ENCODE data around the gene IRX4. TPM values are rescaled to one million over a fixed set of nuclear protein-coding genes. Genes with fewer than 3 reads are reported as not detected.

Gene IRX4
- total RNA-seq: 17.6 TPM
- long read RNA-seq, transcript IRX4-206 (6 exons, 2,391 nt): major isoform, 19 of 57 reads
- long read RNA-seq, transcript IRX4-202 (6 exons, 2,538 nt): minor isoform, 12 of 57 reads
- long read RNA-seq, transcript IRX4-208 (7 exons, 2,398 nt): minor isoform, 6 of 57 reads
- long read RNA-seq, transcript IRX4-207 (7 exons, 2,403 nt): minor isoform, 7 of 57 reads
- long read RNA-seq, partial matches to known transcripts: 5 of 57 reads
- long read RNA-seq, other reads (novel, unspliced or antisense): 8 of 57 reads

- DNase-seq (ENCODE audit: missing footprints): peak; percentile 63
- intact Hi-C loops (cut with DNase I): loop anchor here (2.0 to 5.0 kb wide), 3 partner anchors 45 to 130 kb away; partner anchors contain the start of gene MRPL36
- no peak for ATAC-seq
These were observed at the start of gene IRX4 for GRCh38 chr5:1882337-1883119. TSS of gene IRX4 (minus strand) at chr5:1882925. CDS start at chr5:1882647, 278 bp downstream.

- intact Hi-C loops (cut with DNase I): loop anchor here (5.0 kb wide), 1 partner anchor 44 kb away; no protein-coding TSS in a partner anchor
- peak; percentile 93 for ATAC-seq
- no peak for DNase-seq (ENCODE audit: missing footprints)
These were observed 49.0 kb upstream of the IRX4 start for GRCh38 chr5:1931604-1932231.

- ATAC-seq: peak; percentile 85
- intact Hi-C loops (cut with DNase I): loop anchor here (5.0 kb wide), 1 partner anchor 44 kb away; no protein-coding TSS in a partner anchor
- DNase-seq (ENCODE audit: missing footprints): no peak
These were observed 48.3 kb upstream of the IRX4 start for GRCh38 chr5:1930880-1931603.

- intact Hi-C loops (cut with DNase I): loop anchor here (5.0 kb wide), 1 partner anchor 43 kb away; no protein-coding TSS in a partner anchor
- ATAC-seq (peak; percentile 53), DNase-seq (ENCODE audit: missing footprints) (no peak)
These were observed 47.8 kb upstream of the IRX4 start for GRCh38 chr5:1930501-1930879.

- DNase-seq (ENCODE audit: missing footprints) (no peak), ATAC-seq (no peak)
- intact Hi-C loops (cut with DNase I): no loop called here
These were observed 46.6 kb upstream of the IRX4 start for GRCh38 chr5:1929108-1929991.

GRCh38 chr5:1926471-1927341, 44.0 kb upstream of the IRX4 start:
- DNase-seq (ENCODE audit: missing footprints): no peak

GRCh38 chr5:1926071-1926440, 43.3 kb upstream of the IRX4 start:
- DNase-seq (ENCODE audit: missing footprints) (no peak), ATAC-seq (no peak)
- intact Hi-C loops (cut with DNase I): no loop called here

More at GRCh38 chr5:1926471-1927341, 44.0 kb upstream of the IRX4 start:
- no peak for ATAC-seq
- intact Hi-C loops (cut with DNase I): no loop called here

GRCh38 chr5:1925111-1926070, 42.7 kb upstream of the IRX4 start:
- DNase-seq (ENCODE audit: missing footprints) (no peak), ATAC-seq (no peak)
- intact Hi-C loops (cut with DNase I): no loop called here

- no peak for DNase-seq (ENCODE audit: missing footprints)
- no peak for ATAC-seq
- intact Hi-C loops (cut with DNase I): no loop called here
These were observed 41.0 kb upstream of the IRX4 start for GRCh38 chr5:1923766-1924165.

GRCh38 chr5:1923341-1923740, 40.6 kb upstream of the IRX4 start:
- ATAC-seq: no peak
- DNase-seq (ENCODE audit: missing footprints): no peak
- intact Hi-C loops (cut with DNase I): no loop called here

GRCh38 chr5:1921711-1922110, 39.0 kb upstream of the IRX4 start:
- no peak for ATAC-seq
- DNase-seq (ENCODE audit: missing footprints): no peak
- intact Hi-C loops (cut with DNase I): no loop called here

GRCh38 chr5:1919750-1920149, 37.0 kb upstream of the IRX4 start:
- intact Hi-C loops (cut with DNase I): no loop called here
- no peak for DNase-seq (ENCODE audit: missing footprints)
- no peak for ATAC-seq

- ATAC-seq: no peak
- intact Hi-C loops (cut with DNase I): no loop called here
- no peak for DNase-seq (ENCODE audit: missing footprints)
These were observed 36.5 kb upstream of the IRX4 start for GRCh38 chr5:1919209-1919566.

GRCh38 chr5:1918488-1919208, 35.9 kb upstream of the IRX4 start:
- no peak for DNase-seq (ENCODE audit: missing footprints)
- intact Hi-C loops (cut with DNase I): no loop called here
- no peak for ATAC-seq

GRCh38 chr5:1917830-1918487, 35.2 kb upstream of the IRX4 start:
- intact Hi-C loops (cut with DNase I): no loop called here
- ATAC-seq: no peak

More at GRCh38 chr5:1917830-1918487, 35.2 kb upstream of the IRX4 start:
- no peak for DNase-seq (ENCODE audit: missing footprints)

All from Right ventricle myocardium inferior (tissue), 1 donor.